ENCODE measurements around the gene CRACR2B.

DNA sequence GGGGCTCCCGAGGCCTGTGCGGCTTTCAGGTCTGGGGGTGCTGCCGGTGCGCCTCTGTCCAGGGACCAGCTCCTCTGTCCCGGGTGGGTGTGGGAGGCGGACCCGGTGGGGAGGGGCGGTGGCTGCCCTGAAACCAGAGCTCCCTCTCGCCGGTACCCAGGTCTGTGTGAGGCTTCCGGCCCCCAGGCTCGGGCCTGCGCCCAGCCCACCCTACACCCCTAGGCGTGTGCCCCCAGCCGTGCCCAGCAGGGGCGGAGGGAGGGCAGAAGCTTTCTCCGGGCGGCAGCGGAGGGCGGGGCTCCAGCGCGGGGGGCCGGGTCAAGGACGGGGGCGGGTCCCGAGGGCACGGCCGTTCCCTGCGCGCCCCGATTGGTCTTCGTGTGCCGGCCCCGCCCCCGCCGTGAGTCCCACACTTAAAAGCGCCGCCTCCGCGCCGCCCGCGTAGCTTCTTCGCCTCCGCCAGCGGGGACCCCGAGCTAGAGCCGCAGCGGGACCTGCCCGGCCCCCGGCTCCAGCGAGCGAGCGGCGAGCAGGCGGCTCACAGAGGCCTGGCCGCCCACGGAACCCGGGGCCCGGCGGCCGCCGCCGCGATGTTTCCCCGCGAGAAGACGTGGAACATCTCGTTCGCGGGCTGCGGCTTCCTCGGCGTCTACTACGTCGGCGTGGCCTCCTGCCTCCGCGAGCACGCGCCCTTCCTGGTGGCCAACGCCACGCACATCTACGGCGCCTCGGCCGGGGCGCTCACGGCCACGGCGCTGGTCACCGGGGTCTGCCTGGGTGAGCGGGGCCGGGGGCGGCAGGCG, 8.4 kb upstream of the CRACR2B start:
- TF ChIP-seq POLR2A (IDR thresholded peaks at IDR 0.05) (no peak), CTCF (IDR thresholded peaks at IDR 0.05) (peak in 1 of 3 experiments; percentile 20)
